Measurements from ENCODE around the gene ATF7. TPM values are rescaled to one million over a fixed set of nuclear protein-coding genes. Genes with fewer than 3 reads are reported as not detected.
A peak's percentile ranks its signal among the peaks of the same experiment; 100 is the strongest.

Gene ATF7
- total and polyA plus RNA-seq, 2 of the 13 experiments (the other 11 are each of a cell fraction or from before 2014, with no cell fraction given), result 9.6 to 16.2 TPM

GRCh38 chr12:53492830-53493609 is 133.2 kb downstream of the ATF7 start (continued):
- TF ChIP-seq SNAI1 (CRISPR knock-in tag; IDR thresholded peaks at IDR 0.05; ENCODE audit: borderline replicate concordance) (no peak), TGIF2 (CRISPR knock-in tag; IDR thresholded peaks at IDR 0.05) (no peak), NAIF1 (CRISPR knock-in tag; IDR thresholded peaks at IDR 0.05; ENCODE audit: borderline replicate concordance) (no peak), MEIS2 (CRISPR knock-in tag; IDR thresholded peaks at IDR 0.05) (peak; percentile 44; the same call in 1 of the 2 replicates), RBAK (CRISPR knock-in tag; IDR thresholded peaks at IDR 0.05) (no peak), THRA (CRISPR knock-in tag; IDR thresholded peaks at IDR 0.05; ENCODE audit: borderline replicate concordance) (peak; percentile 39; the same call in 1 of the 2 replicates), SALL1 (CRISPR knock-in tag; IDR thresholded peaks at IDR 0.05) (peak; percentile 29; the same call in 1 of the 2 replicates), POLR2A (IDR thresholded peaks at IDR 0.05; ENCODE audit: insufficient read depth in 1 of 2, low read depth in 2 of 2, low read length in 2 of 2) (peak; percentile 42 to 72; a peak in 3 of 4 replicates), ZNF460 (CRISPR knock-in tag; IDR thresholded peaks at IDR 0.05; ENCODE audit: borderline replicate concordance) (no peak), KDM5B (CRISPR knock-in tag; IDR thresholded peaks at IDR 0.05; ENCODE audit: borderline replicate concordance) (peak; percentile 53; the same call in 1 of the 2 replicates), SP5 (CRISPR knock-in tag; IDR thresholded peaks at IDR 0.05; ENCODE audit: borderline replicate concordance, low read depth) (peak; percentile 29; the same call in 1 of the 2 replicates), CBX1 (IDR thresholded peaks at IDR 0.05; ENCODE audit: low read depth) (no peak), ARID3A (IDR thresholded peaks at IDR 0.05; ENCODE audit: low read depth, low read length) (no peak), ZNF414 (CRISPR knock-in tag; IDR thresholded peaks at IDR 0.05) (no peak), ZNF652 (CRISPR knock-in tag; IDR thresholded peaks at IDR 0.05; ENCODE audit: borderline replicate concordance, low read depth) (peak; percentile 96), ZNF660 (CRISPR knock-in tag; IDR thresholded peaks at IDR 0.05; ENCODE audit: borderline replicate concordance, low read depth) (no peak), BRD4 (CRISPR knock-in tag; IDR thresholded peaks at IDR 0.05) (no peak), SMAD9 (CRISPR knock-in tag; IDR thresholded peaks at IDR 0.05) (no peak), ZNF263 (CRISPR knock-in tag; IDR thresholded peaks at IDR 0.05) (no peak), ZNF281 (CRISPR knock-in tag; IDR thresholded peaks at IDR 0.05; ENCODE audit: borderline replicate concordance) (peak; percentile 97), ZNF3 (CRISPR knock-in tag; IDR thresholded peaks at IDR 0.05) (no peak), SIX4 (CRISPR knock-in tag; IDR thresholded peaks at IDR 0.05) (no peak), ZNF225 (CRISPR knock-in tag; IDR thresholded peaks at IDR 0.05) (no peak)

Data from HepG2 (cell line).